Stimulated activated effector memory CD8-positive, alpha-beta T cell treated with anti-CD3 and anti-CD28 coated beads, Interleukin-12 subunit alpha, Interleukin-12 subunit beta, amount 100 ng/mL, for 72 hours (primary cell): Measurements from ENCODE around the gene CACNA1C.
"Not testable (repeated sequence)": the region's sequence is repeated elsewhere in the genome, so short reads cannot be mapped to it uniquely, and the experiment has no call there.

Experiments
- ATAC-seq: fragments of 150-1000 bp; cut with Tn5 transposase; 2 replicates; pipeline ENCODE4 v1.10.0; 2021
- DNase-seq, 2 donors: peaks; one replicate each; pipeline ENCODE4 v3.0.0; 2021 to 2022; ENCODE audit warnings: low spot score in 2 of 2
- H3K27ac Mint-ChIP-seq: one replicate; pipeline ENCODE4 v1.8.0; 2022; ENCODE audit warnings: mild to moderate bottlenecking, mixed read lengths
- H3K36me3 Mint-ChIP-seq: one replicate; pipeline ENCODE4 v1.8.0; 2022; ENCODE audit warnings: mild to moderate bottlenecking, mixed read lengths
- H3K4me1 Mint-ChIP-seq: one replicate; pipeline ENCODE4 v1.8.0; 2022; ENCODE audit warnings: mixed read lengths
- H3K4me3 Mint-ChIP-seq: one replicate; pipeline ENCODE4 v1.8.0; 2022; ENCODE audit warnings: mild to moderate bottlenecking, mixed read lengths
- H3K9me3 Mint-ChIP-seq: one replicate; pipeline ENCODE4 v1.8.0; 2022; ENCODE audit warnings: mixed read lengths

CACNA1C gene

DNA sequence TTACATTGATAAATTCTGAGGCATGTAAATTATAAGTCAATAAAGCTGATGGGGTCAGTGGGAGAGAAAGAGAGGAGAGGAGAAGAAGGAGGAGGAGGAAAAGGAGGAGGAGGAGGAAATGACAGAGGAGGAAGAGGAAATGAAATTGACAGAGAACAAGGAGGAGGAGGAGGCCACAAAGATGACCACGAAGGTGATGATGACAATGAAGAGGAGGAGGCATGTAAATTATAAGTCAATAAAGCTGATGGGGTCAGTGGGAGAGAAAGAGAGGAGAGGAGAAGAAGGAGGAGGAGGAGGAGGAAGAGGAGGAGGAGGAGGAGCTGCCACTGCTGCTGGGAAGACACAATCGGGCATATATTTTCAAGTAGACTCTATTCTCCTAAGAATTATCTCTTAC is 438.6 kb downstream of the CACNA1C start:
- H3K9me3 Mint-ChIP-seq, DNase-seq, H3K4me3 Mint-ChIP-seq, H3K27ac Mint-ChIP-seq, H3K36me3 Mint-ChIP-seq, ATAC-seq, H3K4me1 Mint-ChIP-seq: not testable (repeated sequence)

DNA sequence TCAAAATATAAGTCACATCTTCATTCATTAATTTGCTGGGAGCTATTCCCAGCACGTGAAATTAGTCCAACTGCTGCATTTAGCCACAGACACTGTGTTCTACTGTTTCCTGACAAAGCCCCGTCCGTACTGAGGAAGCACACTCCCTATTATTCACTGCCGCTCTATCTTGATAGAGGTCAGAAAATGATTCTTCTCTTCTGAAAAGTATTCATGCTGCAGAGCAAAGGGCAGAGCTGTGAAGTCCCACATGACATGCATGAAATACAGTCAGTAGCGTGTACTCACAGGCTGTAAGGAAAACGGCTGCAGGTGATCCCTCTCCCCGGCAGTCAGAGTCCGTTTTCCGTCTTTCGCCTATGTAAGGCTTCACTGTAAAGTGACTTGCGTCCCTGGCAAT is 439.4 kb downstream of the CACNA1C start:
- ATAC-seq (no peak), DNase-seq (no peak)
- Mint-ChIP-seq H3K36me3 (no peaks in the 10 kb centered on the region), H3K4me3 (no peak overlapping the region), H3K4me1 (no peaks in the 10 kb centered on the region), H3K9me3 (no peaks in the 10 kb centered on the region), H3K27ac (no peak overlapping the region)

DNA sequence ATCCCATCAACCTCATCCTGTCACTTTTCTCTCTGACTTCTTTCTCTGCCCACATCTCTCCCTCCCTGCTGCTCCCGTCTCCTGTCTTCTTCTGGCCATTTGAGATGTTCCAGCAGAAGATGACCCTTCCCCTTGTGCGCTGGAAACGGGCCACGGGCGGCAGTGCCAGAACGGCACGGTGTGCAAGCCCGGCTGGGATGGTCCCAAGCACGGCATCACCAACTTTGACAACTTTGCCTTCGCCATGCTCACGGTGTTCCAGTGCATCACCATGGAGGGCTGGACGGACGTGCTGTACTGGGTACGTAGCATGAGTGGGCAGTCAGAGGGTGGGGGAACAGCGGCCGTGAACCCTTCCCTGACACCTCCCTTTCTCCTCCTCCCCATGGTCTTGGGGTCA is 440.3 kb downstream of the CACNA1C start:
- H3K36me3 Mint-ChIP-seq = no peaks in the 10 kb centered on the region
- H3K9me3 Mint-ChIP-seq = no peaks in the 10 kb centered on the region
- no peak overlapping the region for H3K27ac Mint-ChIP-seq
- no peak overlapping the region for H3K4me3 Mint-ChIP-seq
- H3K4me1 Mint-ChIP-seq = no peaks in the 10 kb centered on the region
- DNase-seq (no peak), ATAC-seq (no peak)

DNA sequence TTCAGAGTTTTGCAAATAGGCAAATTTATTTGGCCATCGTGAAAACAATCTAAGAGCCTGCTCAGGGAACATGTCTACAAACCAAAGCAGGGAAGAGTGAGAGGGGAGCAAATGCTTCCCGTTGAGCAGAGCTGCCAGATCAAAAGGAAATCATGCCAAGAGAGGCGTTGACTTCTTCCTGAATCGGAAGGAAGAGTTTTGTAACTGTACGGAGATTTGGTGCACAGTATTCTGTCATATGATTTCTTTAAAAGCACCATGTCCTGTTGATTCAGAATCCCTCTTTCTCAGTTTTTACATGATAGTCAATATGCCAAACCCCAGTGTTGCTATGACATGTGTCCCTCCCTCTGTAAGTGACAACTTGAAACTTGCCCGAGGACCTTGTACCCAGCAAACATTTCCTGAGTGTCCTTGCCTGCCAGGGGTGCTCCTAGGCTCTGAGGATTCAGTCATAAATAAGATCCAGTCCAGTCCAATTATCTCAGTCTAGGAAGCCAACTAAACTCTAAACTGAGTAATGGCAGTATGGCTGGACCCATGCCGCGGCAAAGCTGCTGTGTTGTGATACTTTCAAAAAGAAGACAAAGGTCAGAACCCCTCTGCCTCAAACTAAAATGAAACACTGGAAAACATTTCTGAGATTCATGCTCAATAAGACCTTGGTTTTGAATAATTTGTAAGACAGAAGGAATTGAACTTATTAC is 441.9 kb downstream of the CACNA1C start:
- ATAC-seq (no peak), DNase-seq (no peak)
- Mint-ChIP-seq H3K4me1 (no peaks in the 10 kb centered on the region), H3K27ac (no peak overlapping the region), H3K36me3 (no peaks in the 10 kb centered on the region), H3K4me3 (no peak overlapping the region), H3K9me3 (no peaks in the 10 kb centered on the region)

DNA sequence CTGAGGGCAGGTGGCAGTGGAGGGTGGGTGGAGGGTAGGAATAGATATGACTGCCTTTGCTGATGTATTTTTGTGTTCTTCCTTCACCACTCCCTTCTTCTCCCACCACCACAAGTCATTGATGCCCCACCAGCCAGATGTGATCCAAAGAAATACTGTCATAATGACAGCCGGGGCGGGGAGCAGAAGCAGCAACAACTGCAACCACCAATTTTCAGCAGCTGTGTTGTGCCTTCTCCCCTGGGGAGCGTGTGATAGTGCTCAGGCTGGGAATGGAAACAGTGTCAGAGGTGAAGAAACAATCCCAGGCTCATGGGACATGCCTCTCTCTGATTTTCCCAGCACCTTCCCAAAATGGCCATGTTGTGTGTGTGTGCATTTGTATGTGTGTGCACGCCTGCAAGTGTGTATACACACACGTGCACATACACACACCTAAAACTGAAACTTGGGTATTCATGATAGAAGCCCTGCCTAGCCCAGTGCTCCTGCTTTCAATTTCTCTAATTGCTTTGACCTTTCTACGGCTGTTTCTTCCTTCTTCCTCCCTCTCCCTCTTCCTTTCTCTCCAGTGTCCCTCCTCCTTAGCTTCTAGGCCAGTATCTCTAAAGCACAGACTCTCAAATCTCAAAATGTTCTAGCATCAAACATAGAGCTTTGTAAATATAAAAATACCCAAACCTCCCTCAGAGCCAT is 442.8 kb downstream of the CACNA1C start:
- H3K4me1 Mint-ChIP-seq = no peaks in the 10 kb centered on the region
- no peak overlapping the region for H3K4me3 Mint-ChIP-seq
- H3K27ac Mint-ChIP-seq = no peak overlapping the region

DNA sequence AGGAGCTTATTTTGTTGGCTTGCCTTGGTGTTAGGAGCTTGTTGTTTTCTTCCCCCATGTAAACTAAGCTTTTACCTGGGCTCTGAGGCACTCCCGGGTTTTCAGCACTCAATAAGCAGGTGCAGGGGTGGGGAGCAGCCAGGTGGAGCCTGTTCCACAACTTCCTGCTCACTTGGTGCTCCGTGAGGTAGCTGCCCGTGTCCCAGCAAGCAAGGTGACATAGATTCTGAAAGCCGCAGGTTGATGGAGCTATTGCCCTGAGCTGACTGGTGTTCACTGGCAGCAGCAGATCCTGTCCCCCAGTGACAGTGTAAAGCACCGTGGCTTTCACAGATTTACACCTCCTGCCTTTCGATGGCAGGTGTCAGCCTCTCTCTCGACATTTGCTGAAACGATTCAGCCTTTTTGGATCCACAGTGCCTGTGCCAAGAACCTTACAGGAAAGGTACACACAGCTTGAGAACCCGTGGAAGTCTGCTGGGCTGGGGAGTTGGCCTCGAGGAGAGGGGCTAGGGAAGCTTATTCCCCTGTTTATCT is 446.2 kb downstream of the CACNA1C start:
- ATAC-seq = no peak
- no peak overlapping the region for H3K27ac Mint-ChIP-seq
- H3K9me3 Mint-ChIP-seq = no peaks in the 10 kb centered on the region
- no peak overlapping the region for H3K4me3 Mint-ChIP-seq
- DNase-seq = no peak
- H3K4me1 Mint-ChIP-seq = peaks cover 6% of the 10 kb centered on the region
- H3K36me3 Mint-ChIP-seq = no peaks in the 10 kb centered on the region

More for the DNA sequence above, 442.8 kb downstream of the CACNA1C start:
- no peak for ATAC-seq
- Mint-ChIP-seq H3K36me3 (no peaks in the 10 kb centered on the region), H3K9me3 (no peaks in the 10 kb centered on the region)
- no peak for DNase-seq

DNA sequence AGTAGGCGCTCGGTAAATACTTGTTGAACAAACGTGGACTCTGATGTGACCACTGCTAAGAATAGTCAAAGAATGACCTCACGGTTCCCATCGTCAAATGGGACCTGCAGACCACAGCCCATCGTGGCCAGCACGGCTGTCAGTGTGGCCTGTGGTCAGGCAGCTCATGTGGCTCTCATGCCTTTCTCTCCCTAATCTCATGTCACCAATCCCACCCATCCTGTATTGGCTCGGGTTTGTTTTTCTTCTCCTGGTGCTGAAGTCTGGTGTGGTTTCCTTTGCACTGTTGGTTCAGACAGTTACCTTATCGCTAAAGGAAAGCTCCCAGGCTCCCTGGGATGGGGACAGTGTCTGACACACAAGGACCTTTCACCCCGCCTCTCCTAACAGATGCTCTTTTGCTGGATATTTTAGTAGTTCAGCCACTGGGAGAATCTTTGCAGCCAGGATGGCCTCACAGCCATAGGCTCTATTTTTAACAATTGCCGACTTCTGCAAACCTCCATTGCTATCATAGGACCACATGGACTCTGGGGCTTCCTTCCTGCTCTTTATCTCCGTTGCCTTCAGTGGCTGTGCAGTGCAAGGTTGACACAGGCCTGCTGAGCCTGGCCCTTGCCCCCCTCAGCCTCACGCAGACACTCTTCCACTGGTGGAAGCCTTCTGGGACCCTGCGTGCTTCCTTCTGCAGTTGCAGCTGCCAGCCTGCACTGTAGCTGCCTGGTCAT is 448.8 kb downstream of the CACNA1C start:
- Mint-ChIP-seq H3K4me1 (peaks cover 6% of the 10 kb centered on the region), H3K9me3 (no peaks in the 10 kb centered on the region), H3K27ac (no peak overlapping the region), H3K4me3 (no peak overlapping the region), H3K36me3 (no peaks in the 10 kb centered on the region)
- no peak for DNase-seq
- ATAC-seq = no peak

DNA sequence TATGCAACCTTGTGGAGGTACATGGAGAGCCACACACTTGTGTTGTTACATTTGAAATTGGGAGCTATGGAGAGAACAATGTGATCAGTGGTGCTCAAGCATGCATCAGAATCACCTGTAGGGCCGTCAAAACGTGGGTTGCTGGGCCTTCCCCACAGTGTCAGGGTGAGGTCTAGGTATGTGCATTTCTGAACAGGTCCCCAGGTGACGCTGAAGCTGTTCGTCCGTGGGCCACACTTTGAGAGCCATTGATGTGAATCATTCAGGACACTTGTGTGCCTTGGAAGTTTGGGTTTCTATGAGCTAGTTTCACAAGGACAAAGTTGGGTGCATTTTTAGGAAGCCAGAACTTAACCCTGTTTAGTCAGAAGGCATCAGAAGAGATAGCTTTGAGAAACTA is 450.2 kb downstream of the CACNA1C start:
- Mint-ChIP-seq H3K4me1 (peaks cover 6% of the 10 kb centered on the region), H3K27ac (no peak overlapping the region), H3K36me3 (no peaks in the 10 kb centered on the region), H3K4me3 (no peak overlapping the region), H3K9me3 (no peaks in the 10 kb centered on the region)
- DNase-seq = no peak
- ATAC-seq = no peak

DNA sequence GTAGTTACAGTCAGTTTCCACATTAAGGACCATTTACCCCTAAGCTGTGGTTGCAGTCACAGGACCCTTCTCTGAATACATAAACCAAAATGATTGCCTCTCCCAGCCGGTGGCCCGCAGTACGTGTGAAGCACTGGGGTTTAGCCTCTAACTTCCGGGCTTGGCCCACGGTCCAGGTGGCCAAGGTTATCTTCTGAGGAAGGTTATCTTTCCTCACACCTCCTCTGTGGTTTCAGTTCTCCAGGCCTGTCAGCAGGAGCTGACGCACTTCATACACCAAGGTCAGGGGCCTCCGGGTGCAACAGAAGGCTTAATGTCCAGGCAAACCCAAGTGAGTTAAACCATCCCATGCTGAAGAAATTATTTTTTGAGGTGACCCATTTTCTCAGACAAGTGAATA is 451.0 kb downstream of the CACNA1C start:
- Mint-ChIP-seq H3K4me3 (no peak overlapping the region), H3K4me1 (peaks cover 6% of the 10 kb centered on the region), H3K9me3 (no peaks in the 10 kb centered on the region), H3K27ac (no peak overlapping the region), H3K36me3 (no peaks in the 10 kb centered on the region)
- ATAC-seq (no peak), DNase-seq (no peak)

DNA sequence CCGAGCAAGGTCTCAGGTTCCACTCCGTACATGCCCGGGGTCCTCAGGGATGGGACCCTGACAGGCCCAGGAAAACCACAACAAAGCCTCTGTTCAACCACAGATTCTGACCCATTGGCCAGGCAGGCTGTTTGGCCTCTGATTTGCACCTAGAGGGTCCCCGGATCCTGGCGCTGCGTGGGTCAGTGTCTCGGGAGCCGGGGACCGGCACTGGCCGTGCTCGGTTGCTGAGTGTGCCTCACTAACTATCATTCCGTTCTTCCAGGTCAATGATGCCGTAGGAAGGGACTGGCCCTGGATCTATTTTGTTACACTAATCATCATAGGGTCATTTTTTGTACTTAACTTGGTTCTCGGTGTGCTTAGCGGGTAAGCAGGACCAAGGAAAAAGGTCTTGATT is 451.8 kb downstream of the CACNA1C start:
- H3K4me3 Mint-ChIP-seq = no peak overlapping the region
- no peaks in the 10 kb centered on the region for H3K36me3 Mint-ChIP-seq
- H3K9me3 Mint-ChIP-seq = no peaks in the 10 kb centered on the region
- peaks cover 6% of the 10 kb centered on the region for H3K4me1 Mint-ChIP-seq
- no peak overlapping the region for H3K27ac Mint-ChIP-seq
- no peak for DNase-seq
- ATAC-seq = no peak

DNA sequence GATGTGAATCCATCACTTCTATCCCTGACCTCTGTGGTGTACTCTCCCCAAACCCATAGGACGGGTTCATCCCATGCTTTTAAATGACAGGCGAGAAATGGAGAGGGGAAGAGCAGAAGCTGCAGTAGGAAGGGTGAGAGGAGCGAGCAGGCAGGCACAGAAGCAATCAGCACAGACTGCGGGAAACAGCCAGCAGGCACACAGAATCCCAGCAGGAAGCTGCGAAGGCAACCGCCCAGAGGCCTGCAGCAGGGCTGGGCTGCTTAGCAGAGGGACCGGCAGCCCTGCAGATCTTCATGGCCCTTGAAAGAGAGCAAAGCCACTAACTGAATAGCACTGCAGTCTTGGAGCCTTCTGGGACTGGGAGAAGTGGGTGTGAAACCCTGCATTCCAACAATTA is 455.0 kb downstream of the CACNA1C start:
- Mint-ChIP-seq H3K36me3 (no peaks in the 10 kb centered on the region), H3K4me1 (no peaks in the 10 kb centered on the region), H3K4me3 (no peak overlapping the region), H3K9me3 (no peaks in the 10 kb centered on the region), H3K27ac (no peak overlapping the region)
- DNase-seq (no peak), ATAC-seq (no peak)

DNA sequence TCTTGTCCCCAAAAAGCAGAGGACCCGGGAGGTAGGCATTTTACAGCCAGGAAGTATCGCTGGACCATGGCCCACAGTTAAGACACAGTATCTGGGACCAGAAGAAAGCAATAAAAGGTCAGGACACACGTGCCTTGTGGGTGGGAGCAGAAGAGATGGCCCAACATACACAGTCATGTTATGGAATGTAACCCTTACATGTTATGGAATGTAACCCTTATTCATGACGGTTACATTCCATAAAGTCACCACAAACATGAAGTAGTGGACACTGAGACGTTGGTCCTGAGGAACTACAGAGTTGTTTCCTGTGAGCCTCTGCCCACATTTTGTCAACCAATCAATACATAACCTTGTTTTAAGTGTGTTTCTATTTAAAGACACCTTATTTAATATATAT is 456.4 kb downstream of the CACNA1C start:
- H3K4me3 Mint-ChIP-seq = no peak overlapping the region
- DNase-seq = no peak
- H3K4me1 Mint-ChIP-seq = no peaks in the 10 kb centered on the region
- no peaks in the 10 kb centered on the region for H3K36me3 Mint-ChIP-seq
- H3K27ac Mint-ChIP-seq = no peak overlapping the region
- ATAC-seq = no peak
- no peaks in the 10 kb centered on the region for H3K9me3 Mint-ChIP-seq

DNA sequence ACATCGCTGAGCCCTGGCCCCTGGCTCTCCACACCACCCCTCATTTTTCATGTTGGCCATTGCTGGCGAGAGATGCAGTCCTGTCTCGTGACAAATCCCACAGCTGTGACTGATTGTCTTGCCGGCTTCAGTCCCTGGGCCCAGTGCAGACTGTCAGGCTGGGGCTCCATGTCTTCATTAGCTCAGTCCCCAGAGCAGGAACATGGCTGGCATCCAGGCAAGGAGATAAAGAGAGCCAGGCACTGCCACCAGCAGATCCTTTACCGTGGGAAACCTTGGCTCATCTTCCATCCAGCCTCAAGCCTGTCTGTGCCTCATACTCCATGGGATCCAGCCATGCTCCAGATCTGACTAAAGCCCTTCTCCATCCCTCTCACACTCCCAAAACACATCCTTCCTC is 457.3 kb downstream of the CACNA1C start:
- H3K4me1 Mint-ChIP-seq = no peaks in the 10 kb centered on the region
- ATAC-seq (no peak), DNase-seq (no peak)
- H3K4me3 Mint-ChIP-seq = no peak overlapping the region
- H3K36me3 Mint-ChIP-seq = no peaks in the 10 kb centered on the region
- H3K9me3 Mint-ChIP-seq = no peaks in the 10 kb centered on the region
- no peak overlapping the region for H3K27ac Mint-ChIP-seq

DNA sequence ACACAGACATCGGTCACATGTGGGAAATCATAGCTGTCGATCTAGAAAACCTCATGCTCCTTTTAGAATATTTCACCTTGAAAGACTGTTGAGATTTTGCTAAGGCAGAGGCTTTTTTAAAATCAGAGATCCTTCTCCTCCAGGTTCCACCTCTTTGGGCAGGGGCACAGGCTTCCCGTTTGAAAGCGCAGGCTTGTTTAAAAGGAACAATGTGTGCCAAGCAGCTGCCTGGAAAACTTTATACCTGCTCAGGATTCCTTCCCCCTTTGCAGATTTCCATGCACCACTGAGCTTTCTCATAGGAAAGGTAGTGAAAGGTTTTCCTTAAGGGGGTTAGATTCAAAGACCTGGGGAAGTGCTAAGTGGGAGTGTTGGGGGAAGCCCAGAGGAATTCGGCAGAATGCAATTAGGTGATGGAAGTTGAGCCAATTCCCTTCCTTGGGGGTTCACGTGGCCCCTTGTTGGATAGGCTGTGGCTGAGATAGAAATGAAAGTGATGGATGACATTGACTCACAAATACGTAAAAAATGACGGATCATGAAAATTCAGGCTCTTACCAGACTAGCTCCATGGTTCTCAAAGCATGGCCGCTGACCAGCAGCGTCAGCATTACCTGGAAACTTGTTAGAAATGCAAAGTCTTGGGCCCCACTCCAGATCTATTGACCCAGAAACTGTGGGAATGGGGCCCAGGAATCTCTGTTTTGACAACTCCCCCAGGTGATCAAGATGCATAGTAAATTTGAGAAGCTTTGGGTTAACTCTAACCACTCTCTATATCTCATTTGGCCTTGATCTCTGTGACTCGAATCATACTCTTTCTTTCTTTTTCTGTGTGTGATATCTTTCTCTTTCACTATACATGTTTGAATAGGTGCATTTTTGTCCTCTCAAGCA is 460.6 kb downstream of the CACNA1C start:
- no peaks in the 10 kb centered on the region for H3K9me3 Mint-ChIP-seq
- no peak overlapping the region for H3K27ac Mint-ChIP-seq
- no peaks in the 10 kb centered on the region for H3K36me3 Mint-ChIP-seq
- DNase-seq (no peak), ATAC-seq (no peak)
- no peak overlapping the region for H3K4me3 Mint-ChIP-seq
- no peaks in the 10 kb centered on the region for H3K4me1 Mint-ChIP-seq

DNA sequence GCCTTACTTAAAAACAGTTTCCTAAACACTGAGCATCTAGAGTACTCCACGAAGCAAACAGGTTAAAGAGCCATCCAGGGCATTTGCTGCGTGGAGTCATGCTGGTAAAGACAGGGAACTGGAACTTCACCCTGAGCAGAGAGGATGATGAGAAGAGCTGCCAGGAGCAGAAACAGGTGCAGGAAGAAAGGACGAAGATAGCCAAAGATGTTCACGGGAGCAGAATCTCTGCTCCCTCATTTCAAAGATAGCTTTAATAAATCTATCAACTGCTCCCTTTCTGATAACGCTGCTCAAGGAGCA is 461.2 kb downstream of the CACNA1C start:
- no peak overlapping the region for H3K4me3 Mint-ChIP-seq
- DNase-seq (no peak), ATAC-seq (no peak)
- H3K27ac Mint-ChIP-seq = no peak overlapping the region
- no peaks in the 10 kb centered on the region for H3K4me1 Mint-ChIP-seq
- H3K9me3 Mint-ChIP-seq = no peaks in the 10 kb centered on the region
- H3K36me3 Mint-ChIP-seq = no peaks in the 10 kb centered on the region
